ENCODE data around the gene ARSI. TPM values are rescaled to one million over a fixed set of nuclear protein-coding genes. Genes with fewer than 3 reads are reported as not detected.

Gene ARSI
- total RNA-seq, 1 donor from 2014 or later, result 4.2 TPM

DNA sequence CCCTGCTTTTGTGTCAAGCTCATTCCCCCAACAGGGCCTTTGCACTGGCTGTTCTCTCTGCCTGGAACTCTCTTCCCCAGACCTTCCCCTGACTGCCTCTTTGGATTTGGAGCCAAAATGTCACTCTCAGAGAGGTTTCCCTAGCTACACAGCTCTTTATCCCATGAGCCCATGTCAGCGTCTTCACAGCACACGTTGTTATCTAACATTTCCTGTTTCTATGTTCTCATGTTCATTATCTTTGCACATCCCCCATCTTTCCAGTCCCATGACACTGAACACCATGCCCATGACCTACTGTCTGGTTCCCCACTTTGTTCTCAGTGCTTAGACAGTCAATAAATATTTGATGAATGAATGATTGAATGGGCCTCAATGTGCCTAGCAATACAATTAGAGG, 26.3 kb upstream of the ARSI start:
- Histone ChIP-seq H3K4me2 (no peak overlapping the region), H3K36me3 (no peaks in the 10 kb centered on the region), H3K9ac (no peak overlapping the region), H3K27ac (no peak overlapping the region), H4K20me1 (ENCODE audit: low read depth) (no peaks in the 10 kb centered on the region), H3K4me3 (no peak overlapping the region), H3F3A (ENCODE audit: low read depth) (no peaks in the 10 kb centered on the region), H3K4me1 (peaks cover 13% of the 10 kb centered on the region), H3K9me3 (ENCODE audit: low read depth) (no peaks in the 10 kb centered on the region), H3K27me3 (no peaks in the 10 kb centered on the region), H2AFZ (replicated peaks) (no peak overlapping the region), H3K79me2 (ENCODE audit: low read depth) (no peaks in the 10 kb centered on the region)
- H3K27me3 Mint-ChIP-seq (ENCODE audit: insufficient read depth, low read depth), result peaks cover 5% of the 10 kb centered on the region
- DNase-seq (ENCODE audit: low spot score), result no peak
- H3K27ac Mint-ChIP-seq, result no peak overlapping the region
- TF ChIP-seq EZH2phosphoT487 (IDR thresholded peaks at IDR 0.05) (no peak), EZH2 (IDR thresholded peaks at IDR 0.05) (no peak)
- TF ChIP-seq, protein P1, sequence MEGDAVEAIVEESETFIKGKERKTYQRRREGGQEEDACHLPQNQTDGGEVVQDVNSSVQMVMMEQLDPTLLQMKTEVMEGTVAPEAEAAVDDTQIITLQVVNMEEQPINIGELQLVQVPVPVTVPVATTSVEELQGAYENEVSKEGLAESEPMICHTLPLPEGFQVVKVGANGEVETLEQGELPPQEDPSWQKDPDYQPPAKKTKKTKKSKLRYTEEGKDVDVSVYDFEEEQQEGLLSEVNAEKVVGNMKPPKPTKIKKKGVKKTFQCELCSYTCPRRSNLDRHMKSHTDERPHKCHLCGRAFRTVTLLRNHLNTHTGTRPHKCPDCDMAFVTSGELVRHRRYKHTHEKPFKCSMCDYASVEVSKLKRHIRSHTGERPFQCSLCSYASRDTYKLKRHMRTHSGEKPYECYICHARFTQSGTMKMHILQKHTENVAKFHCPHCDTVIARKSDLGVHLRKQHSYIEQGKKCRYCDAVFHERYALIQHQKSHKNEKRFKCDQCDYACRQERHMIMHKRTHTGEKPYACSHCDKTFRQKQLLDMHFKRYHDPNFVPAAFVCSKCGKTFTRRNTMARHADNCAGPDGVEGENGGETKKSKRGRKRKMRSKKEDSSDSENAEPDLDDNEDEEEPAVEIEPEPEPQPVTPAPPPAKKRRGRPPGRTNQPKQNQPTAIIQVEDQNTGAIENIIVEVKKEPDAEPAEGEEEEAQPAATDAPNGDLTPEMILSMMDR (IDR thresholded peaks at IDR 0.05), result no peak
- H3K4me3 Mint-ChIP-seq, result no peak overlapping the region
- H3K9me3 Mint-ChIP-seq, result no peaks in the 10 kb centered on the region
- H3K36me3 Mint-ChIP-seq, result no peaks in the 10 kb centered on the region
- H3K4me1 Mint-ChIP-seq, result peaks cover 31% of the 10 kb centered on the region

GRCh38 chr5:150328515-150328914, 25.8 kb upstream of the ARSI start:
- H3K36me3 Mint-ChIP-seq, result no peaks in the 10 kb centered on the region
- no peaks in the 10 kb centered on the region for H3K79me2 ChIP-seq (ENCODE audit: low read depth)
- H3K27me3 ChIP-seq, result no peaks in the 10 kb centered on the region
- no peak overlapping the region for H3K4me3 ChIP-seq
- no peak overlapping the region for H3K9ac ChIP-seq
- no peaks in the 10 kb centered on the region for H3K9me3 ChIP-seq (ENCODE audit: low read depth)
- no peaks in the 10 kb centered on the region for H3F3A ChIP-seq (ENCODE audit: low read depth)
- H3K27ac ChIP-seq, result no peak overlapping the region
- no peak overlapping the region for H2AFZ ChIP-seq (replicated peaks)
- no peak overlapping the region for H3K4me3 Mint-ChIP-seq
- TF ChIP-seq, protein P1 (IDR thresholded peaks at IDR 0.05), result no peak
- TF ChIP-seq EZH2 (IDR thresholded peaks at IDR 0.05) (no peak), EZH2phosphoT487 (IDR thresholded peaks at IDR 0.05) (no peak)
- no peak overlapping the region for H3K4me2 ChIP-seq
- peaks cover 13% of the 10 kb centered on the region for H3K4me1 ChIP-seq
- no peaks in the 10 kb centered on the region for H4K20me1 ChIP-seq (ENCODE audit: low read depth)
- H3K27ac Mint-ChIP-seq, result no peak overlapping the region
- H3K27me3 Mint-ChIP-seq (ENCODE audit: insufficient read depth, low read depth), result peaks cover 5% of the 10 kb centered on the region
- H3K36me3 ChIP-seq, result no peaks in the 10 kb centered on the region
- peaks cover 31% of the 10 kb centered on the region for H3K4me1 Mint-ChIP-seq
- no peak for DNase-seq (ENCODE audit: low spot score)
- no peaks in the 10 kb centered on the region for H3K9me3 Mint-ChIP-seq

- H3K4me3 ChIP-seq, result no peak overlapping the region
- no peaks in the 10 kb centered on the region for H3K27me3 ChIP-seq
- TF ChIP-seq, protein P1 (IDR thresholded peaks at IDR 0.05), result no peak
- TF ChIP-seq EZH2phosphoT487 (IDR thresholded peaks at IDR 0.05) (no peak), EZH2 (IDR thresholded peaks at IDR 0.05) (no peak)
- peak overlapping the region; percentile 67 for H2AFZ ChIP-seq (replicated peaks)
- no peak for DNase-seq (ENCODE audit: low spot score)
- Mint-ChIP-seq H3K4me3 (no peak overlapping the region), H3K27me3 (ENCODE audit: insufficient read depth, low read depth) (peaks cover 5% of the 10 kb centered on the region), H3K4me1 (peaks cover 31% of the 10 kb centered on the region), H3K27ac (no peak overlapping the region), H3K9me3 (no peaks in the 10 kb centered on the region), H3K36me3 (no peaks in the 10 kb centered on the region)
- H3K9ac ChIP-seq, result no peak overlapping the region
- H3K27ac ChIP-seq, result no peak overlapping the region
- H3K4me1 ChIP-seq, result peaks cover 13% of the 10 kb centered on the region
- H3F3A ChIP-seq (ENCODE audit: low read depth), result no peaks in the 10 kb centered on the region
- no peaks in the 10 kb centered on the region for H3K9me3 ChIP-seq (ENCODE audit: low read depth)
- peak overlapping the region; percentile 65 for H3K4me2 ChIP-seq
- H3K36me3 ChIP-seq, result no peaks in the 10 kb centered on the region
- no peaks in the 10 kb centered on the region for H4K20me1 ChIP-seq (ENCODE audit: low read depth)
- H3K79me2 ChIP-seq (ENCODE audit: low read depth), result no peaks in the 10 kb centered on the region
Observed at GRCh38 chr5:150327139-150327538, 24.4 kb upstream of the ARSI start.

Measured in neural progenitor cell (in vitro differentiated cells).